ENCODE measurements around the gene PCCA.
"Not testable (repeated sequence)": the region's sequence is repeated elsewhere in the genome, so short reads cannot be mapped to it uniquely, and the experiment has no call there.

Gene PCCA

DNA sequence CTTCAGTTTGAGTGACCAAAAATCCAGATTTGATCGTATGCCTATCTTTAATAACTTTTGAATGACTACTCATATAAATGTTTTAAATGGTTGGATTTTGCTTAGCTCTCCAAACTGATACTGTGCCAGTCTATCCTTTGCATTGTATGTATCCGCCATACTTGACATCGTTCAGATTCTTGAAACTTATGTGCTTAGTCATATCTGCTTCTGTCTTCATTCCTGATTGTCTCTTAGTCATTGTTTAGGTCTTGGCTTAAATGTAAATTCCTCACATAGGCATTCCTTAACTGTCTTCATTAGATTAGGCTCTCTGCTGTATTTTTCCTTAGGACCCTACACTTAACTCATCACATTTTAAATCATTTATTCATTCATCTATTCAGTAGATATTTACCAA lies 126.0 kb downstream of the PCCA start:
- peak; percentile 87 for DNase-seq (ENCODE audit: low read depth)
- TF ChIP-seq, protein P1, sequence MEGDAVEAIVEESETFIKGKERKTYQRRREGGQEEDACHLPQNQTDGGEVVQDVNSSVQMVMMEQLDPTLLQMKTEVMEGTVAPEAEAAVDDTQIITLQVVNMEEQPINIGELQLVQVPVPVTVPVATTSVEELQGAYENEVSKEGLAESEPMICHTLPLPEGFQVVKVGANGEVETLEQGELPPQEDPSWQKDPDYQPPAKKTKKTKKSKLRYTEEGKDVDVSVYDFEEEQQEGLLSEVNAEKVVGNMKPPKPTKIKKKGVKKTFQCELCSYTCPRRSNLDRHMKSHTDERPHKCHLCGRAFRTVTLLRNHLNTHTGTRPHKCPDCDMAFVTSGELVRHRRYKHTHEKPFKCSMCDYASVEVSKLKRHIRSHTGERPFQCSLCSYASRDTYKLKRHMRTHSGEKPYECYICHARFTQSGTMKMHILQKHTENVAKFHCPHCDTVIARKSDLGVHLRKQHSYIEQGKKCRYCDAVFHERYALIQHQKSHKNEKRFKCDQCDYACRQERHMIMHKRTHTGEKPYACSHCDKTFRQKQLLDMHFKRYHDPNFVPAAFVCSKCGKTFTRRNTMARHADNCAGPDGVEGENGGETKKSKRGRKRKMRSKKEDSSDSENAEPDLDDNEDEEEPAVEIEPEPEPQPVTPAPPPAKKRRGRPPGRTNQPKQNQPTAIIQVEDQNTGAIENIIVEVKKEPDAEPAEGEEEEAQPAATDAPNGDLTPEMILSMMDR (conservative IDR thresholded peaks at IDR 0.05; ENCODE audit: low read depth, low read length), result no peak
- H3K4me3 ChIP-seq (ENCODE audit: low read depth, low read length), result no peak overlapping the region

DNA sequence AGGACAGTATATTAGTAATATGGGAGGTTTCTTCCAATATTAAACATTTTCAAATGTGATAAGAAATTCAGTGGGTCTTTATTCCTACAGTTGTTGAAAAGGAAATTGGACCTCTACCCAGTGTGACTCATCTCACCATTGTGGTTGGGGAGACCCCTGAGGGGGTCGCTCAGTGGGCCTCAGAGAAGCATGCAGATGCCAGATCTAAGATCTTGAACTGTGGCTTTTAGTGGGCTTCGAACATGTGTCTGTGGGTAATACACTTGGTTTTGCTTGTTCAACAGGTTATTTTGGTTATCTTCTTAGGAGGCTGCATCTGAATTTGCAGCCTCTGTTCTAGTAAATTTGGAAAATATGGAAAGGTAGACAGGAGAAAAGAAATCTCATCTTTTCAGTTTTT lies 132.3 kb downstream of the PCCA start:
- no peak overlapping the region for H3K4me3 ChIP-seq (ENCODE audit: low read depth, low read length)
- TF ChIP-seq, protein P1 (conservative IDR thresholded peaks at IDR 0.05; ENCODE audit: low read depth, low read length), result no peak
- DNase-seq (ENCODE audit: low read depth), result no peak

DNA sequence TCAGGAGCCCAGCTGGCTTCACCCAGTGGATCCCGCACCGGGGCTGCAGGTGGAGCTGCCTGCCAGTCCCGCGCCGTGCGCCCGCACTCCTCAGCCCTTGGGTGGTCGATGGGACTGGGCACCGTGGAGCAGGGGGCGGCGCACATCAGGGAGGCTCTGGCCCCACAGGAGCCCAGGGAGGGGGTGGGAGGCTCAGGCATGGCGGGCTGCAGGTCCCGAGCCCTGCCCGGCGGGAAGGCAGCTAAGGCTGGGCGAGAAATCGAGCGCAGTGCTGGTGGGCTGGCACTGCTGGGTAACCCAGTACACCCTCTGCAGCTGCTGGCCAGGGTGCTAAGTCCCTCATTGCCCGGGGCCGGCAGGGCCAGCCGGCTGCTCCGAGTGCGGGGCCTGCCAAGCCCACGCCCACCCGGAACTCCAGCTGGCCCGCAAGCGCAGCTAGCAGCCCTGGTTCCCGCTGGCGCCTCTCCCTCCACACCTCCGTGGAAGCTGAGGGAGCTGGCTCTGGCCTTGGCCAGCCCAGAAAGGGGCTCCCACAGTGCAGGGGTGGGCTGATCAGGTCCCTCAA lies 135.2 kb downstream of the PCCA start:
- not testable (repeated sequence) for DNase-seq (ENCODE audit: low read depth); H3K4me3 ChIP-seq (ENCODE audit: low read depth, low read length)

DNA sequence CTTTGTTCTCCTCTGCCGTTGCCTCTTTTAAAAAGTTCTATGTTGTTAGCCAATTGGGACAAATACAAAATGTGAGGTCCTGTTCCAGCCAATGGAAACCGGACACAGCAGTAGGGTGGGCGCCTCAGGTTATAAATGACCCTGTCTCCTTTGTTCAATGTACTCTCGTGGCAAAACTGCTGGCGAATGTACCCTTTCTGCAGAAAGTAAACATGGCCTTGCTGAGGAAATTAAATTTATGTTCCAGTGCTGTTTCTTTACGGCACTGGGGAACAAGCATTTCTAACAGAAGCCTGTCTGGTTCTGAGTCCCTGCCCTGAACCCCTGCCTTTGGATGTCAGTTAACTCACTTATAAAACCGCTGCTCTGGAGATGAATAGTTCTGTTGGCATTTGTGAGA lies 140.7 kb downstream of the PCCA start:
- DNase-seq (ENCODE audit: low read depth), result no peak
- TF ChIP-seq, protein P1 (conservative IDR thresholded peaks at IDR 0.05; ENCODE audit: low read depth, low read length), result no peak
- no peak overlapping the region for H3K4me3 ChIP-seq (ENCODE audit: low read depth, low read length)

DNA sequence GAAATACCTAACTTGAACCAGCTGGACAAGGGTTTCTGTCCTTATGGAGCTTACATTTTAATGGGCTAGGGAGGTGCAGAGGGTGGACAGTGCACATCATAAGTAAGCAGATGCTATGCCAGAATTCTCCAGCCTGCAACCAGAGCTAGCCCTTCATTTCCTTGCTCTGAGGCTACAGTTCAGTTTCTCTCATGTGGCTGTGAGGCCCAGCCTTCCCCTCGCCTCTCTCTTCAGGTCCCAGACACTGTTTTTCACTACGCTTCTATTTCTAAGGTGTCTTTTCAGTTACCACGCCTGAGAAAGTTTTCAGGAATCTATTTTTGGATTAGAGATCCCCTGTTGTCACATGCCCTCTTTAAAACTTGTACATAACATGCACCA lies 141.9 kb downstream of the PCCA start:
- H3K4me3 ChIP-seq (ENCODE audit: low read depth, low read length), result no peak overlapping the region
- TF ChIP-seq, protein P1 (conservative IDR thresholded peaks at IDR 0.05; ENCODE audit: low read depth, low read length), result no peak
- DNase-seq (ENCODE audit: low read depth), result peak; percentile 34

DNA sequence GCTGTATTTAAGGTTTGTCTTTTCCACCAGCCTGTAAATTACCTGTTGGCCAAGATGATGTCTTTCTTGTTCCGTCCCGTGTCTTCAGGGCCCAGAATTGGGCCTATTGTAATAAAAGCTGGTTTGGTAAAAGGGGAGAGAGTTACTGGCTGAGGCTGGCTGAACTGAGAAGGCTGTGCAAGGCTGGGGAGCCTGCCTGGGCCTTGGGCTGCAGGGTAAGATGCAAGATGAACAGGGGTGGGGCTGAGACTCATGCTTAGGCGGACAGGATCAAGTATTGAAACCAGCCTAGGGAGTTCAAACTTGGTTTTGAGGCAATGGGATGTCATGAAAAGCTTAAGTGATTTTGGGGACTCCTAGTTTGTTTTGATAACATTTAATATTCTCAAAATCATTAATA lies 142.3 kb downstream of the PCCA start:
- no peak for DNase-seq (ENCODE audit: low read depth)
- no peak overlapping the region for H3K4me3 ChIP-seq (ENCODE audit: low read depth, low read length)
- TF ChIP-seq, protein P1 (conservative IDR thresholded peaks at IDR 0.05; ENCODE audit: low read depth, low read length), result no peak

DNA sequence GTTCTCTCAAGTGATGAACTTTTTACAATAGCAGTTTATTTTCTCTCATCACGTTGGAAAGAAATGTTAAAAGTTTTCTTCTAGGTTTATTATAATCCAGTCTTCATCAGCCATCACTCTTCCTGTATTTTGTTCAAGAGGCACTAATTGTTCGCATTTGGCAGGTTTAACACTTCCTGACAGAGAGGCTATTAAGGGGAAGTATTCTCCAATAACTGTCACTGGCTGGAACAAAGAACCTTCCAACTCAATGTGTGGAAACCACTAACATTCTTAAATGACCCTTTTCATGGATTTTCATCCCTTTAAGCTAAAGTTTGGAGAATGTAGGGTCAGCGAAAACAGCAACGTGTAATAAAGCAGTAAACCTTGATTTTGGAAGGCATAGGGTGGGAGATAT lies 145.1 kb downstream of the PCCA start:
- no peak overlapping the region for H3K4me3 ChIP-seq (ENCODE audit: low read depth, low read length)
- TF ChIP-seq, protein P1 (conservative IDR thresholded peaks at IDR 0.05; ENCODE audit: low read depth, low read length), result no peak
- DNase-seq (ENCODE audit: low read depth), result no peak
